ENCODE measurements around the gene SORCS2. TPM values are rescaled to one million over a fixed set of nuclear protein-coding genes. Genes with fewer than 3 reads are reported as not detected.

Gene SORCS2
- total and polyA plus RNA-seq, 2 of the 13 experiments (the other 11 are each of a cell fraction or from before 2014, with no cell fraction given), result 0.82 to 1.0 TPM

- DNase-seq (ENCODE audit: low spot score) (no peak), ATAC-seq (no peak), FAIRE-seq (no peak)
- 60% methylated on average over 8 of the region's 8 CpGs for WGBS (ENCODE audit: low lambda C conversion rate)
- Histone ChIP-seq H2AFZ (ENCODE audit: low read length) (no peak overlapping the region), H4K20me1 (ENCODE audit: insufficient read depth, low read length) (no peaks in the 10 kb centered on the region), H3K4me1 (ENCODE audit: insufficient read depth, low read length) (peaks cover 54% of the 10 kb centered on the region), H3K4me3 (replicated peaks in 1 of 3; ENCODE audit: insufficient read depth in 1 of 3, low read depth in 2 of 3, low read length in 3 of 3) (no peak overlapping the region), H3K36me3 (replicated peaks in 1 of 2; ENCODE audit: control insufficient read depth in 1 of 2, insufficient read depth in 2 of 2, low read length in 2 of 2) (no peaks in the 10 kb centered on the region), H3K4me2 (ENCODE audit: low read depth, low read length) (no peak overlapping the region), H3K27me3 (ENCODE audit: control insufficient read depth in 1 of 2, insufficient read depth in 2 of 2, low read length in 2 of 2) (peaks cover 8 to 29% of the 10 kb centered on the region in 2 experiments; a peak in 4 of 5 replicates), H3K9ac (ENCODE audit: insufficient read depth, low read depth, low read length) (no peak overlapping the region), H3K79me2 (ENCODE audit: insufficient read depth, low read length) (no peaks in the 10 kb centered on the region), H3K9me3 (ENCODE audit: low read length) (no peaks in the 10 kb centered on the region), H3K27ac (ENCODE audit: extremely low read length, insufficient read depth, low read length) (no peak overlapping the region)
- CTCF ChIA-PET (ENCODE audit: low intra/inter-chr PET ratio, low total read pairs), result no interaction called here
- TF ChIP-seq ESRRA (CRISPR knock-in tag; IDR thresholded peaks at IDR 0.05; ENCODE audit: low read depth), result no peak
- TF ChIP-seq PRPF4 (IDR thresholded peaks at IDR 0.05; ENCODE audit: low read depth, low read length, poor library complexity, severe bottlenecking), result no peak
- TF ChIP-seq SNAPC2 (CRISPR knock-in tag; IDR thresholded peaks at IDR 0.05), result no peak
- TF ChIP-seq ZNF513 (CRISPR knock-in tag; conservative IDR thresholded peaks at IDR 0.05), result no peak
- TF ChIP-seq ZNF3 (CRISPR knock-in tag; IDR thresholded peaks at IDR 0.05), result no peak
- TF ChIP-seq ZNF562 (CRISPR knock-in tag; IDR thresholded peaks at IDR 0.05; ENCODE audit: borderline replicate concordance), result no peak
- TF ChIP-seq PCBP2 (optimal IDR thresholded peaks at IDR 0.05; ENCODE audit: low read depth, low read length, poor library complexity, severe bottlenecking), result no peak
- no peak for TF ChIP-seq NFYC (CRISPR knock-in tag; IDR thresholded peaks at IDR 0.05)
- TF ChIP-seq SOX6 (IDR thresholded peaks at IDR 0.05), result no peak
- no peak for TF ChIP-seq SOX6 (CRISPR knock-in tag; IDR thresholded peaks at IDR 0.05)
- TF ChIP-seq ZBTB39 (CRISPR knock-in tag; IDR thresholded peaks at IDR 0.05), result no peak
- TF ChIP-seq ELF4 (CRISPR knock-in tag; IDR thresholded peaks at IDR 0.05; ENCODE audit: borderline replicate concordance), result no peak
- TF ChIP-seq RBM22 (optimal IDR thresholded peaks at IDR 0.05; ENCODE audit: low read length), result no peak
- TF ChIP-seq ZBTB3 (CRISPR knock-in tag; IDR thresholded peaks at IDR 0.05; ENCODE audit: borderline replicate concordance, low read depth), result no peak
- no peak for TF ChIP-seq MTF2 (CRISPR knock-in tag; IDR thresholded peaks at IDR 0.05; ENCODE audit: borderline replicate concordance)
- no peak for TF ChIP-seq GPN1 (CRISPR knock-in tag; IDR thresholded peaks at IDR 0.05; ENCODE audit: borderline replicate concordance)
- TF ChIP-seq PRDM4 (CRISPR knock-in tag; IDR thresholded peaks at IDR 0.05; ENCODE audit: borderline replicate concordance), result no peak
- POLR2A ChIA-PET, result no interaction called here
- BruUV-seq (replicated peaks), result no TSS peak
- intact Hi-C loops (cut with micrococcal nuclease; ENCODE audit: unreplicated experiment), result no loop called here
- in situ Hi-C loops (cut with HindIII; ENCODE audit: extremely low pct_ligation_motif_present, low pct_unique_long_range_greater_than_20kb), result no loop called here
Observed at GRCh38 chr4:7157666-7158065, 34.7 kb upstream of the SORCS2 start.
